MCF 10A (cell line): Measurements from ENCODE around the gene EZR. TPM values are rescaled to one million over a fixed set of nuclear protein-coding genes. Genes with fewer than 3 reads are reported as not detected.

Experiments used
- BruUV-seq: library from RNA; stranded (reverse); fragments of 400-500 nt; replicated peaks from 2 replicates; lab custom pipeline; 2021; lab: Mats Ljungman, UMichigan
- CTCF ChIA-PET: fragments of 300-600 bp; sonication (Branson Sonifier 250); formaldehyde crosslinking; extraction: SDS; loops from one replicate; lab custom pipeline; 2021; ENCODE audit warnings: antibody characterized with exemption, inconsistent platforms; lab: Yijun Ruan, JAX
- POLR2A ChIA-PET: fragments of 300-600, 350-650 bp; sonication (Branson Sonifier 250); formaldehyde crosslinking; extraction: SDS; loops from one replicate; lab custom pipeline; 2020; ENCODE audit warnings: antibody characterized with exemption, inconsistent platforms; lab: Yijun Ruan, JAX
- DNase-seq: peaks from one replicate; pipeline ENCODE4 v3.0.0-alpha.2; 2018; ENCODE audit not compliant: unreplicated experiment
- H3K27ac Mint-ChIP-seq: one replicate; pipeline ENCODE4 v1.8.0; 2022; ENCODE audit warnings: mild to moderate bottlenecking, low read depth, mixed read lengths; ENCODE audit not compliant: unreplicated experiment
- H3K27me3 Mint-ChIP-seq: one replicate; pipeline ENCODE4 v1.8.0; 2022; ENCODE audit warnings: mixed read lengths; ENCODE audit not compliant: insufficient read depth, unreplicated experiment
- H3K36me3 Mint-ChIP-seq: one replicate; pipeline ENCODE4 v1.8.0; 2022; ENCODE audit warnings: mild to moderate bottlenecking, moderate library complexity, mixed read lengths; ENCODE audit not compliant: insufficient read depth, unreplicated experiment
- H3K4me1 Mint-ChIP-seq: one replicate; pipeline ENCODE4 v1.8.0; 2022; ENCODE audit warnings: mixed read lengths; ENCODE audit not compliant: insufficient read depth, unreplicated experiment
- H3K4me3 Mint-ChIP-seq: one replicate; pipeline ENCODE4 v1.8.0; 2022; ENCODE audit warnings: mild to moderate bottlenecking, moderate library complexity, mixed read lengths; ENCODE audit not compliant: unreplicated experiment
- H3K9me3 Mint-ChIP-seq: one replicate; pipeline ENCODE4 v1.8.0; 2022; ENCODE audit warnings: mixed read lengths; ENCODE audit not compliant: unreplicated experiment
- intact Hi-C: fragments of 100-400 bp; cut with micrococcal nuclease; formaldehyde crosslinking; loops from 2 replicates; pipeline ENCODE4 v1.14.1; 2022
- total RNA-seq: library from RNA; stranded (reverse); gene quantifications from 2 replicates; pipeline ENCODE4 v1.2.3, GENCODE V29; 2022
- TF ChIP-seq, protein P1 (sequence below): fragments of 200-600 bp; IDR thresholded peaks from one replicate; pipeline ENCODE4 v1.8.0; 2022; ENCODE audit warnings: antibody characterized with exemption, mild to moderate bottlenecking; ENCODE audit not compliant: unreplicated experiment

EZR gene
- total RNA-seq, 1 experiment from 2014 or later = 243 TPM

DNA sequence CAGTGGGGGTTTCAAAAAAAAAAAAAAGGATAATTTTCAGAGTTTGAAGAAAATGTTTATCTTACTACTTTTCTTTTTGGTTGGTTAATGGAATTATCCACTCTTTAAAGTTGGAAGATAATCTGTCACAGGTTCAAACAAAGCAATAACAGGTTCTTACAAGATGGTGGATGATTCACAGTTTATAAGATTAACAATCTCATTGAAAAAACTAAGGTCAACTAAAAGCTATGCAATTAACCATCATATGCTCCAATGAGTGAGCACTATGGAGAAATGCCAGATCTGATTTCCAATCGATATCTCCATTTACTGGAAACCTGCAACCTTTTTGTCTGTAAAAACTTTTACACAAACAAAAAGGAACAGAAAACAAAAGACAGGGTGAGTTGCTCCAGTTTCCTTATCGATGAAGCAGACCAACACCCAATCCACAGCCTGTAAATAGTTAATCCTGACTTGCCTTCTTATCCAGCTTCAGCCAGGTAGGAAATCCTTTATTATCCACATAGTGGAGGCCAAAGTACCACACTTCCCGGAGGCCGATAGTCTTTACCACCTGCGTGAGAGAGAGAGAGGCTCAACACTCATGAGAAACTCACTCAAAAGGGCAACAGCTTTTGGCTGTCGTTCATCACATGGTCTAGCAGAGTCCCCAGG lies 32.4 kb downstream of the EZR start:
- intact Hi-C loops = no loop called here
- CTCF ChIA-PET = interaction anchor here (0.6 to 1.1 kb wide), 4 partner anchors 34 to 188 kb away, joined by 3 to 4 read pairs (median 4); no protein-coding TSS in a partner anchor
- no peak overlapping the region for H3K4me3 Mint-ChIP-seq

DNA sequence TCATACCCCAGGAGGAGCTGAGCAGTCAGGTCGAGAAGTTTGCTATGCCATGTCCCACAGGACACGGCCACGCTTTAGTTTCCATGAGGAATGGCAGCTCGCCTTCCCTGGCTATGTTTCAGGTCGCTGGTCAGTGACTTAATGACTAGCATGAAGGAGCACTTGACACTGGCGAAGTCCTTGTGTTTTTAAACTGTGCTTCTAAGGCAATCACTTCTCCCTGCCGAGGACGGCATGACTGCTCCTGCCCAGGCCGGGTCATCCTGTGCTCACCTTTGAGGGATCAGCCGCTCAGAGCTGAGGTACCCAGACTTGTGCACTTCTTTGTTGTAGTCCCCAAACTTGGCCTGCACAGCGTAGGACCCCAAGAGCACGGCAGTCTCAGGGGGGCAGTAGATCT lies 34.1 kb downstream of the EZR start:
- POLR2A ChIA-PET = no interaction called here
- Mint-ChIP-seq H3K4me3 (no peak overlapping the region), H3K27ac (peak overlapping the region; percentile 46), H3K36me3 (peaks cover 96% of the 10 kb centered on the region), H3K4me1 (no peaks in the 10 kb centered on the region), H3K27me3 (no peaks in the 10 kb centered on the region), H3K9me3 (no peaks in the 10 kb centered on the region)
- intact Hi-C loops = no loop called here
- no TSS peak for BruUV-seq
- CTCF ChIA-PET = interaction anchor here (0.6 to 1.8 kb wide), 4 partner anchors 14 to 188 kb away, joined by 3 to 6 read pairs (median 4); no protein-coding TSS in a partner anchor
- TF ChIP-seq, protein P1, sequence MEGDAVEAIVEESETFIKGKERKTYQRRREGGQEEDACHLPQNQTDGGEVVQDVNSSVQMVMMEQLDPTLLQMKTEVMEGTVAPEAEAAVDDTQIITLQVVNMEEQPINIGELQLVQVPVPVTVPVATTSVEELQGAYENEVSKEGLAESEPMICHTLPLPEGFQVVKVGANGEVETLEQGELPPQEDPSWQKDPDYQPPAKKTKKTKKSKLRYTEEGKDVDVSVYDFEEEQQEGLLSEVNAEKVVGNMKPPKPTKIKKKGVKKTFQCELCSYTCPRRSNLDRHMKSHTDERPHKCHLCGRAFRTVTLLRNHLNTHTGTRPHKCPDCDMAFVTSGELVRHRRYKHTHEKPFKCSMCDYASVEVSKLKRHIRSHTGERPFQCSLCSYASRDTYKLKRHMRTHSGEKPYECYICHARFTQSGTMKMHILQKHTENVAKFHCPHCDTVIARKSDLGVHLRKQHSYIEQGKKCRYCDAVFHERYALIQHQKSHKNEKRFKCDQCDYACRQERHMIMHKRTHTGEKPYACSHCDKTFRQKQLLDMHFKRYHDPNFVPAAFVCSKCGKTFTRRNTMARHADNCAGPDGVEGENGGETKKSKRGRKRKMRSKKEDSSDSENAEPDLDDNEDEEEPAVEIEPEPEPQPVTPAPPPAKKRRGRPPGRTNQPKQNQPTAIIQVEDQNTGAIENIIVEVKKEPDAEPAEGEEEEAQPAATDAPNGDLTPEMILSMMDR = no peak
- no peak for DNase-seq

More for the DNA sequence above, 32.4 kb downstream of the EZR start:
- BruUV-seq = TSS peak; percentile 10
- TF ChIP-seq, protein P1 = no peak
- Mint-ChIP-seq H3K27ac (no peak overlapping the region), H3K4me1 (no peaks in the 10 kb centered on the region), H3K9me3 (no peaks in the 10 kb centered on the region), H3K27me3 (no peaks in the 10 kb centered on the region), H3K36me3 (peaks cover 83% of the 10 kb centered on the region)
- DNase-seq = no peak
- POLR2A ChIA-PET = interaction anchor here (0.7 to 2.1 kb wide), 2 partner anchors 31 to 79 kb away, joined by 3 to 5 read pairs; no protein-coding TSS in a partner anchor

- no TSS peak for BruUV-seq
- H3K4me3 Mint-ChIP-seq = no peak overlapping the region
- POLR2A ChIA-PET = no interaction called here
- H3K27ac Mint-ChIP-seq = peak overlapping the region; percentile 46
- TF ChIP-seq, protein P1 = no peak
- H3K4me1 Mint-ChIP-seq = no peaks in the 10 kb centered on the region
- no peaks in the 10 kb centered on the region for H3K27me3 Mint-ChIP-seq
- intact Hi-C loops = no loop called here
- CTCF ChIA-PET = interaction anchor here (0.7 to 1.8 kb wide), 3 partner anchors 184 to 189 kb away, joined by 4 to 6 read pairs (median 6); no protein-coding TSS in a partner anchor
- H3K36me3 Mint-ChIP-seq = peaks cover 95% of the 10 kb centered on the region
- DNase-seq = peak; percentile 17
- H3K9me3 Mint-ChIP-seq = no peaks in the 10 kb centered on the region
Observed at GRCh38 chr6:158784505-158784904, 34.7 kb downstream of the EZR start.

- peak overlapping the region; percentile 46 for H3K27ac Mint-ChIP-seq
- no peak for DNase-seq
- intact Hi-C loops = no loop called here
- no peaks in the 10 kb centered on the region for H3K27me3 Mint-ChIP-seq
- H3K4me1 Mint-ChIP-seq = no peaks in the 10 kb centered on the region
- no TSS peak for BruUV-seq
- TF ChIP-seq, protein P1 = no peak
- peaks cover 95% of the 10 kb centered on the region for H3K36me3 Mint-ChIP-seq
- POLR2A ChIA-PET = no interaction called here
- H3K4me3 Mint-ChIP-seq = no peak overlapping the region
- CTCF ChIA-PET = interaction anchor here (0.7 to 1.8 kb wide), 2 partner anchors 185 to 188 kb away, joined by 6 read pairs; no protein-coding TSS in a partner anchor
- no peaks in the 10 kb centered on the region for H3K9me3 Mint-ChIP-seq
Observed at GRCh38 chr6:158783851-158784250, 35.3 kb downstream of the EZR start.
